Tongue (tissue), 3 donors: ENCODE data around the gene B9D1. TPM values are rescaled to one million over a fixed set of nuclear protein-coding genes. Genes with fewer than 3 reads are reported as not detected.

Experiments
- DNase-seq: peaks from one replicate; pipeline ENCODE4 v3.0.0-alpha.2; 2015
- small RNA-seq: library from RNA; depleted of rRNA; stranded (forward); fragments of <200 nt; gene quantifications from one replicate; pipeline ENCODE3, GENCODE V24; 2014; ENCODE audit warnings: low replicate concordance
- total RNA-seq: library from RNA; depleted of rRNA; stranded (reverse); fragments of >200 nt; gene quantifications from one replicate; pipeline ENCODE4 v1.2.3, GENCODE V29; 2014

B9D1 gene
- total RNA-seq, 1 donor from 2014 or later, result 5.1 TPM

DNA sequence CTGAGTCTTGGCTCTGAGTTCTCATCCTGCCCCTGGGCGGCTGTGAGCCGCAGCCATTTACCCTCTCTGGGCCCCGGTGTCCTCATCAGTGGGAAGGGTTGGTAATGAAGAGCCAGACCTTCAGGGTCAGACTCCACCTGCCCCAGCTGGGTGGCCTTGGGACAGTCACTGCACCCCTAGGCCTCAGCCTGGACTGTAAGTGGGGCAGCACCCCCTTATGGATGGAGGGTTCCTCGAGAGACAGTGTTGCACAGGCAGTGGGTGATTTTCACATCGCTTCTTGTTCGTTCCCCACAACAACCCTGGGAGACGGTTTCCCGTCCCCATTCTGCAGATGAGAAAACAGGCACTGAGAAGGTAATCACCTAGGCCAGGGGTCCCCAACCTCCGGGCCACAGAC is 60.5 kb downstream of the B9D1 start:
- no peak for DNase-seq

DNA sequence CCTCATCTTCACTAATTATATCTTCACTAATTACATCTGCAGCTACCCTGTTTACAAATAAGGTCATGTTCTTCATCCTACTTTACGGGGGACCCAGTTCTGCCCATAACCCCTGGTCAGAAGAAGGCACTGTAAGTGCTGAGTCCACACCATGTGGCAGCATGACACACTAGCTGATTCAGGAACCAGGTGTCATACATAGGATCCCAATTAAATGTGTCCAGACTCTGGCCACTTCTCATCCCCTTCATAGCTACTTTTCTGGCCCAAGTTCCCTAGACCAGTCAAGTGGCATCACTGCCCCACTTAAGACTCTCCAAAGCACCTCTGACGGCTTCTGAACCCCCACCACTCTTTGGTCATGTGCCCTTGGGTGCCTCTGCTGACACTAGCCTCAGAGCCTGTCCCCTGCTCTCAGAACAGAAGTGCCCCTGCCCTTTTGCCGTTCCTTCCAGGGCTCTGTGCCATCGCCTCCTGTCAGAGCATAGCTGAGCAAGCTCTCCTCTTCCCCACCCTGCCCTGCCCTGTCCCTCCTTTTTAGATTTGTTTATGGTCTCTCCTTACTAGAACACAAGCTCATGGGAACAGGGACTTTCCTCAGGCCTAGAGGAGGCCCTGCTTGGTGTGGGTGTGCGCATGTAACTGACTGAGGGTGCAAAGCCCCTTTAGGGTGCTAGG is 61.1 kb downstream of the B9D1 start:
- no peak for DNase-seq

DNA sequence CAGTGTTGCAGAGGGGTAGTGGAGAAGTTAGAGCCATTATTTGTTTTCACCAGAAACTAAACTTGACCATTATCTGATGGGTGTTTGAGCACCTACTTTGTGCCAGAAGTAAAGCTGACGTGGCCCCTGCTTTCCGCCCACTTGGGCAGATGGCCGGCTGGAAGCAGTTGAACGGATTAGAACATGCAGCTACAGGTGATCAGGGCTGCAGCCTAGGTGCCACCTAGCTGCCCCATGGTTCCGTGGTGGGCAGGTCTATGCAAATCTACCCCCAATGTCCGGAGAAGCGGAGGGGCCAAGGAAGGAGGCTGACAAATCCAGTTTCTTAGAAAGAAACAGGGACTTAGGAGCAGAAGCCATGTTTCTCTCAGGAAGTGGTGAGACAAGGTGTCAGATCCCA is 62.7 kb downstream of the B9D1 start:
- no peak for DNase-seq

DNA sequence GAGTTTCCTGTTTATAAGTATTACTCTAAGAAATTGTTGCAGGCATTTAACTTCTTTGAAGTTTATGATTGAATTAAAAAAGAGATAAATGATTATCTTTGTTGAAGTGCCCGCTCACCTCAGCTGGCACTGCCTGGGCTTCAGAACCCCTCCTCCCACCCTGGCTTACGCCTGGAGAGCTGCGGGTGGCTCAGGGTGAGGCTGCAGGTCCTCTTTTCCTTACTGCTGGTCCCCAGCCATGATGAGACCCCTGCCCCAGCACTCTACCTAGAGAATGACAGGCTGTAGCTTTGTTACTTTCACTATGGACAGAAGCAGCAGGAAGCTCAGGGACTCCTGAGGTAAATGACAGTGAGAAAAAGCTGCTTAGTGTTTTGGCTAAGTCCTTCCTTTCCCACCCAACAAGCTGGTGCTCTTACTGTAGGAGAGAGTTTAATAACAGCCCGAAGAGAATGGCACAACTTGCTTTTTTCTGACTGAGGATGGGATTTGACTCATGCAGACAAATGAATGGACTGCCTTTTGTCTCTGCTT is 63.2 kb downstream of the B9D1 start:
- no peak for DNase-seq

DNA sequence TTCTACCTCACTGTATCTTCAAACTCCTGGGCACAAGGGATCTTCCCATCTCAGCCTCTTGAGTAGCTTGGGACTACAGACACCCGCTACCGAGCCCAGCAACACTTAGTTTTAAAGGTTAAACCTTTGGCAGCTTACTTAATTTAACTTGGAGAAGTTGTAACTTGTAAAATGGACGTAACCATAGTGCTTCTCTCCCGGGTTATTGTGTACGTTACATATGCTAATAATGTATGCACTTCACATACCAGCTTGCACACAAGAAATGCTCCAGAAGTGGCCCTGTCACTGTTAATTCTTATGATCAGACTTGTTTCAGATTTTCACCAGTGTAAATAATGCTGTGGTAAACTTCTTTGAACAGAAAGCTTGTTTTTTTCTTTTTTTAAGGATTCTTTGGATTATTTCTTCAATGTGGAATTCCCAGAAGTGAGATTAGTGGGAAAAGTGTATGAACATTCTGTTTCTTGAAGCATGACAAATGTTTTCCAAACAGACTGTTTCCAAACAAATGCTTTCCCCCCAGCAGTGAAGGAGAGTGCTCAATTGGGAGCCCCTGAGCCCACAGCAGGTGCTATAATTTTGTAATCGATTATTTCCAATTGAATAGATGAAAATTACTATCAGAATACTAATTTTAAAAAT is 63.8 kb downstream of the B9D1 start:
- DNase-seq, result peak; percentile 16

DNA sequence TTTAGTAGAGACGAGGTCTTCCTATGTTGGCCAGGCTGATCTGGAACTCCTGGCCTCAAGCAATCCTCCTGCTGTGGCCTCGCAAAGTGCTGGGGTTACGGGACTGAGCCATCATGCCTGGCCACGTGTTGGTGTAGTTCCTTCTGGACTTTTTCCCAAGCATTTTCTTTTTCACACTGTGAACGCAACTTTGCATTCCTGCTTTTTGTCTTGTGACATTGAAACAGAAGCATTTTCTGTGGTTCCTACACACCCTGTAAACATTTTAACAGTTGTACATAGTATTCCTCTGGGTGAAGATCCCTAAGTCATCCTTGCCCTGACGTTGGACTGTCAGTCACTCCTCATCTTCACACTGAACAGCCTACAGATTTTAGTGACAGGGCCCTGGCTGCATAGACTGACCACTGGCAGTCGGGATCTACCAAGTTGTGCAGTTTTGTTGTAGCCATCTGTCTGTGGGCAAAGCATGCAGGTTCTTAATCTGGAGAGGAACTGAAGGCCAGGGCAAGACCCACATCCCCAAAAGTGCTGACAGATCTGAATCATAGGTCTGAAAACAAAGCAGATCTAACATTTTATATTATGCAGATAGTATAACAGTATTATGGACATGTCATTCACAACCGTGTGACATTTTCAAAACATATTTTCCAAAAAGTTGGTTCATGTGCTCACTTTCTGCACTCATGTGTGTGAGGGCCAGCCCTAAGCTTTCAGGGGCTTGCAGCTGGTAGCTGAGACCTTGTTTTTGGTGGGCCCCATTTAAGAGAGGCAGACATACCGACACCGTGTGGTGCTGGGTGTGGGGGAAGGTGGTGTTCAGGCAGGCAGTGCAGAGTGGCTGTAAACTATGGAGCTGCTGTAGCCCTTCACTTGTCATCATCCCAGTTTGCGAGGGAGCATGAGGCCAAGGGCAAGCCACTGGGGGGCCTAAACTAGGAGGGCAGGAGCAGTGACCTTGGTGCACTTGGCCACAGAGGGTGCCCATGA is 65.4 kb downstream of the B9D1 start:
- DNase-seq, result no peak

DNA sequence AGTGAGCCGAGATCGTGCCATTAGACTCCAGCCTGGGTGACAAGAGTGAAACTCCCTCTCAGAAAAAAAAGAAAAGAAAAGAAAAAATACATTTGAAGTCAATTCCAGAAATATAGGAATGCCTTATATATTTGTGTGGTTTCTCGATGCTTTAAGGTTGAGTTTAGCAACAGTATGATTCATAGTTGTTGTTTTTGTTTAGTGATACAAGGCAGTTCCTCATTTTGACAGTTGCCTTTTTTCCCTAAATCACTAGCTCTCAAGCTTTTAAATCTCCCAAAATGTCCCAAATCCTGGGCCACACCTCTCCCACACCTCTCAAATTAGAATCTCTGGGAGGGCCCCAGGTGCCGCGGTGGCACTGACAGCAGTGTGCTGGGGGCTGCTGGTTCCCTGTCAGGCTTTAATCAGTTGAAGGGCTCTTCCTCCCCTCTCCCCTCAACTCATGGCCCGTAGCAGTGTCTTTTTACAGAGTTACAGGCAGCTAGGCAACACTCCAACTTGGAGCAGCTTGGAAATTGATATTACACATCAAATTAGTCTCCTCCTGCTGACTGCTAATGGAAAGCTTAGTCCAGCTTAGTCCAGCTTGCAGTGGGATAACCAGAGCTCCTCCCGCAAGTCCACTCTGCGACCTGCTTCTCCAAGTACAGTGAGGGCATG is 66.9 kb downstream of the B9D1 start:
- peak; percentile 78 for DNase-seq

DNA sequence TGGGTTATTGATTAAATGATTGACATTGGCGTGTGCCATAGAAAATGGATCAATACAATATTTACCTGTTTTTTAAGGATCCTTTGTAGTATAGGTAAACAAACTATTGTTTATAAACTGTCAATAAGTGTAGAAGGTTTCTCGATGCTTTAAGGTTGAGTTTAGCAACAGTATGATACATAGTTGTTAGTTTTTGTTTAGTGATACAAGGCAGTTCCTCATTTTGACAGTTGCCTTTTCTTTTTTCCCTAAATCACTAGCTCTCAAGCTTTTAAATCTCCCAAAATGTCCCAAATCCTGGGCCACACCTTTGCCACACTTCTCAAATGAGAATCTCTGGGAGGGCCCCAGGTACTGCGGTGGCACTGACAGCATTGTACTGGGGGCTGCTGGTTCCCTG is 68.1 kb downstream of the B9D1 start:
- no peak for DNase-seq

Small RNA genes within 50 kb of the gene (small RNA-seq; reads per million reads assigned to genes)
- 4.9 reads per million, percentile 92 among the genes with 10 or more reads in this experiment for gene MIR1180

Other genes with a start within 250 kb of the B9D1 start
- gene GRAPL, start 235.1 kb downstream of the B9D1 start, total RNA-seq, result 3.9 TPM
- gene EPN2, start 125.4 kb downstream of the B9D1 start, total RNA-seq, result 48.8 TPM
- gene MAPK7, start 15.8 kb upstream of the B9D1 start, total RNA-seq, result 29.3 TPM
- 77.4 TPM for gene MFAP4, start 24.5 kb upstream of the B9D1 start, total RNA-seq
- 3.2 TPM for gene RNF112, start 48.5 kb upstream of the B9D1 start, total RNA-seq
- gene SLC47A1, start 171.1 kb upstream of the B9D1 start, total RNA-seq, result 10.9 TPM